GM21737 (cell line): ENCODE results near the gene SPTSSA.

ENCODE experiments used
- ATAC-seq: cut with Tn5 transposase; IDR thresholded peaks from one replicate; pipeline ENCODE4 v1.9.1; 2021; ENCODE audit warnings: mild to moderate bottlenecking, moderate library complexity; ENCODE audit not compliant: unreplicated experiment

The SPTSSA gene

DNA sequence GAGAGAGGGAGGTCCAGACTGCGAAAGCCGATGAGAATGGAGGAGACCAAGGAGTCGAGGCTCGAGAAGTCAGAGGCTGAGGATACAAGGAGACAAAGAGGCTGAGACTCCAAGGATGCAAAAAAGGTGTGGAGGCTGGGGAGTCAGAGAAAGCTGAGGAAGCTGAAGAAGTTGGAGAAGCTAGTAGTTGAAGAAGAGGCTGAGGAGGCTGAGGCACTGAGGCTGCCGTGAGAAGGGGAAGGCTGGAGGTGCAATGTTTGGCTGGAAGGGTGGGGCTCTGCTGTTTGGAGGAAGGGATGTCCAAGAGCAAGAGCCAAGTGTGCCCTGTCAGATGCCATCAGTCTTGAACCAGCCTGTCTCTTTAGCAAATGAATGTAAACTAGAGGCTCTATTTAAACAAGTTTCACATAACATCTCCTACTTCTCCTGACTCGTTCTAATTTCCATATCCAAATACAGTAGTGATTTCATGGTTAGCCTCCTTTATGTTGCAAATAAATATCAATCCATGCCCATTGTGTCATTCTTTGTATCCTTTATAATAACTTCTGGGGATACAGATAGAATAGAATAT is 10.8 kb upstream of the SPTSSA start:
- no peak for ATAC-seq

GRCh38 chr14:34470319-34470718 is 8.3 kb upstream of the SPTSSA start:
- ATAC-seq, result no peak

GRCh38 chr14:34466691-34467090 is 4.7 kb upstream of the SPTSSA start:
- no peak for ATAC-seq

GRCh38 chr14:34465069-34465859 is 3.2 kb upstream of the SPTSSA start:
- ATAC-seq, result no peak

DNA sequence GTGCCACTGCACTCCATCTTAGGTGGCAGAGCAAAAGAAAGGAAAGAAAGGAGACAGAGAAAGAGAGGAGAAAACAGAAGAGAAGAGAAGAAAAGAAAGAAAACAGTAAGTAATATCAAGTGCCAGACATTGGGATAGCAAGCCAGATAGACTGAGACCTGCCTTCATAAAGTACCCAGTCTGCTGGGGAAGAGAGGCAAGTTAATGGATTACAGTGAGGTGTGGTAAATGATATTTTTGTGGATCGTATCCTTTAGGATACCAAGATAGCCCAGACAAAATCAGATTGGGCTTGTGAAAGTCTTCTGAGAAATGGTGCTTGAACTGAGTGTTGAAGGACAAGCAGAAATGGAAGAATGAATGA is 1.5 kb upstream of the SPTSSA start:
- no peak for ATAC-seq

DNA sequence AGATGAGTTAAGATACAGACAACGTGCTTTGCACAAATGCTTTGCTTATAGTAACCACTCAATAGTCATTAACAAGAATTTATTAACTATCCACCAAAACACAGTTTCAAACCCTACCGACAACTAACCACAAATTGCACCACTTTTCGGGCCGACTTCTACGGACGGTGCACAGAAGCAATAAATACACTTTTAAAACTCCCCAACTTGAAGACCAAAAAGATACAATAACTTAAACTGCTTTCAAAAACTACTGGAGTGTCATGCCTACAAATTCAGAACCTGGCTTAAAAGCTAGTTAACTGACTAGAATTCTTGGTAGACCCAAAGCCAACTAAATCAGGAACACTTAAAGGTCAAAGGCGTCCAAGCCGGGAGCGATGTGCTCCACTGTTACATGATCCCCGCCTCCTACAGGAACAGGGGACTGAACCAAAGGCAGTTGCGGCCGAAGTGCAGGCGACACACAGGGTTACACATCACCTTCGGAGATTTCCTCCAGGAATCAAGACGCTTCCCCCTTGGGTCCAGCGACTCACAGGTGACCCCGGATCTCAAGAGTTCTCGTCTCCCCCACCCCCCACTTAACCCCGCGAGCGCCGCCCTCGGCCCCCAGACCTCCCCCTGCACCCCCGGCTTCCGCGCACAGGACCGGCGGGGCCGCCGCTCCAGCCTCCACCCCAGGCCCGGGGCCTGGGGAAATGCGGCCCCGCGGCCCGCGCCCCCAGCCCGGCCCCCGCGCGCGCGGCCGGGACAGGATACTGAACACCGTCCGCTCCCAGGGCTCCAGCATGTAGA is 507 bp downstream of the SPTSSA start:
- ATAC-seq, result peak; percentile 12

- ATAC-seq, result no peak
Observed at GRCh38 chr14:34460841-34461240, 1.2 kb downstream of the SPTSSA start.

GRCh38 chr14:34460295-34460694 is 1.7 kb downstream of the SPTSSA start:
- ATAC-seq, result no peak

- ATAC-seq, result no peak
Observed at GRCh38 chr14:34457186-34457585, 4.9 kb downstream of the SPTSSA start.

DNA sequence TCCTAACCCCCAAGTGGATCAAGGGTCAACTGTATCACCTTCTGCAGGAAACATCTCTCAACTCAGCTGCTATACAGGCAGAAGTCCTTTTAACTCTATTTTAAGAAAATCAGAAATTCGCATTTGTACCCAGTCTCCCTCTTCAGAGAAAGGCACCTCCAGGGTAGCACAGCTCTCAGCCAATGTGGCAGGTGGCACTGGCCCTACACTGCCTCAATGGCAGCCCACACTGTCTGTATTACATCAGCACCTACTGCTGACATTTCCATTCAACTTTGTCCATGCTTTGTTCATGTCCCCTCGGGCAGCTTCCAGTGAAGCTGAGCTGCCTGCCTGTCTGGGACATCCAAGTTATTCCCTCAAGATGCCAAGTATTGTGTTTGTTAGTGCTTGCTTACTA is 8.8 kb downstream of the SPTSSA start:
- ATAC-seq, result no peak

GRCh38 chr14:34452258-34452822 is 9.7 kb downstream of the SPTSSA start:
- ATAC-seq, result no peak

DNA sequence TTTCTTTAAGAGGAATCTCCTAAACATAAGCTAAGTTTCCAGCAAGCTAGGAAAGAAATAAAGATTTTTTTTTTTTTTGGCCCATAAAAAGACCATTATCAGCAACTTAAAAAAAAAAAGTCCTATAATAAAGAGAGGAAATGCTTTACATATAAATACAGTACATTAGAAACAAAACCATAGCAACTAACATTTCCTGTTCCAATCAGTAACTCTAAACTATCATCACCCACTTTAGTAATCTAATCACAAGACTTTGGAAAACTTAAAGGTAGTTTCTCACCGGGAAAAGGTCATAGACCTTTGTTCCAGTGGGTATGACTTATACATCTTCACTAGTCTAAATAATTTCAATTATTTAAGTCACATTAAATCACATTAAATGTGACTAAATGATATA is 11.1 kb downstream of the SPTSSA start:
- no peak for ATAC-seq

GRCh38 chr14:34450542-34450915 is 11.5 kb downstream of the SPTSSA start:
- ATAC-seq, result no peak

GRCh38 chr14:34449819-34450541 is 12.1 kb downstream of the SPTSSA start:
- ATAC-seq, result no peak

GRCh38 chr14:34439090-34439489 is 22.9 kb downstream of the SPTSSA start:
- ATAC-seq, result no peak

DNA sequence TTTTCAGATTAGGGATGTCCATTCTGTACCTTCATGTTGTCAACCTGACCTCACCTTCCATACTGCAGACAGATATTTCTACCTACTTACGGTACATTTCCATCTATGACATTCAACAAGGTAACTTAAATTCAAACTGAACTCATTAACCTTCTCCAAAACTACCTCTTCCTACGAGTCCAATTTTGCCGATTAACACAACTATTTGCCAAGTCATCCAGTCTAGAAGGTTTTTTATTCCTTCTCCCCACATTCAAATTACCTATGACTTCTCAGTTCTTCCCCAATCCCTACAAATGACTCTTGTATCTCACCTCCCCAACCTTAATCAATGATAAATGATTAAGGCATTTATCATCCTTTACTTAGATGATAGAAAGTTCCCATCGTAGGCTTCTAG is 23.6 kb downstream of the SPTSSA start:
- no peak for ATAC-seq

DNA sequence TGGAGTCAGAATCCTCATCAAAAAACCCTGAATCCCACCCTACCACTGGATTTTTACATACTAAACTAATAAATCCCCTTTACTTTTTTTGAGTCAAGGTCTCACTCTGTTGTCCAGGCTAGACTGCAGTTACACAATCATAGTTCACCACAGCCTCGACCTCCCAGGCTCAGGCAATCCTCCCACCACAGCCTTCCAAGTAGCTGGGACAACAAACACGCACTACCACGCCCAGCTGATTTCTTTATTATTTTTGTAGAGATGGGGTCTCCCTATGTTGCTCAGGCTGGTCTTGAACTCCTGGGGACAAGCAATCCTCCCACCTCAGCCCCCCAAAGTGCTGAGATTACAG is 24.3 kb downstream of the SPTSSA start:
- ATAC-seq, result no peak

DNA sequence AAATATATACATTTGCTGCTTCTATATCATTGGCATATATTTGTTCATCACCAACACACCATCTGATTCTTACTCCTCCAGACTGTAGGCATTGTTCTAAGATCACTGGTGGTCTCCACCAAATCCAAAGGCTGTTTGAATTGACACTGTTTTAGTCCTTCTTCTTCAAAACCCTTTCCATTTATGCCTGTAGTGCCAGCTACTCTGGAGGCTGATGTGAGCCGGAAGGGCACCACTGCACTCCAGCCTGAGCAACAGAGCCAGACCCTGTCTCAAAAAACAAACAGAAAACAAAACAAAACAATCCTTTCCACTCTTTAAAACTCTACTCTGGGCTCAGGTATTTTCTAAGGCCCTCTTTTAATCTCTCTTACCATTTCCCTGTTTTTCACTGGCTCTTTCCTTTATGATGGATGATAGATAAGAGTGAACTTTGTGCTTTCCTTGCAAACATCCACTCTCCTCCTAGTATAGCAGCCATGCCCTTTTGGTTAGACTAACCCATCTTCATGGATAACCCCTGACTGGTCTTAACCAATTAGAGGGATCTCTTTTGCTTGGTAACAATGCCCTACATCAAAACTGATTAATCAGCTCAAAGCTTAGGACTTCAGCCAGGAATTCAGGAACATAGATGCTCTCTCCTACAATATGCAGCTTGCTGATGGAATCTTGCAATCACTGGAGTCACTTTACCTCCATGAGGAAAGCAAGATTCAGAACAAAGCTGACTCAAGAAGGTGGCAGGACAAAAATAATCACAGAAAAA is 24.9 kb downstream of the SPTSSA start:
- no peak for ATAC-seq

DNA sequence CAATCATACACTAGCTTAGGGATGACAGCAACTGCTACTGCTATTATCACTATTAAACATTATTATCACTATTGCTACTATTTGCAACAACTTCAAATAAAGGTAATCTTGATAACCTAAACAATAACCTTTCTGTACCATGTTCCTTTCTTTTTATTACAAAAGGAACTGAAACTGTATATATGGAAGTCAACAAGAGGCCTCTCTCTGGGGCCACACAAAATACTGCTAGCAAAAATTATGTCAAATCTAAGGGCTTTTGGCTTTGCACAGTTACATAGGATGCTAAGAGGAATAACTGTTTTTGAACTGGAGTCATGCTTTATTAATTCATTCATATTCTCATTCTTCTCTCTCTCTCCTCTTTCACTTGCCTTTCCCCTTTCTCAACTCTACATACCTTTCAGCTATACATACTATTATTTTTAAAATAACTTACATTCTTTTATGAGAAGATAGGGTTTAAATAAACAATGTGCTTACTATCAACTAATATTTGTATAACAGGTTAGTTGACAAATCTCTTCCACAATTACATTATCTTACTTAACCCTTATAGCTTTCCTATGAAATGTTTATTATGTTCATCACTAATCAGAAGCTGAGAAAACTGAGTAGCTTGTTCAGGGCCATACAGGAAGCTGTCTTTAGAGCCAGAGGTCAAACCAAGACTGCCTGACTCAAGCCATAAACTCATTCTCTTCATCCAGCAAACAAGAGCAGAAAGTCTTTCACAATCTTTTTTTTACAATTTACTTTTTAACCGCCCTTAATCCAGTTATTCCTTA is 25.7 kb downstream of the SPTSSA start:
- ATAC-seq, result no peak

DNA sequence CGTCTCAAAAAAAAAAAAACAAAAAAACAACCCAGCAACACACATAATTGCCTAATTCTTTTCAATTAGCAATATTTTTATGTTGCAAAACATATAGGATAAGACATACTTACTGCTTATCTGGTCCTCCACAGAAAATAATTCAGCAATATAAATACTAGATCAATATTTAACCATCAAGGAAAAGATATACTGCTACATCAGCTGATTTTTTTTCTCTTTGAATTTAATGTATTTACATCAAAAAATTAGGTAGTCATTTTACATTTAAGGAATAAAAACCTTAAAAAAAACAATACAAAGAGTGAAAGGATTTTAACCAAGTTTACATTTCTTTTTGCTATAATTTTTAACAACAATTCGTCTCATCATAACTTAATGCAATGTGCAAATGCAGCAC is 28.1 kb downstream of the SPTSSA start:
- no peak for ATAC-seq
